HepG2 (cell line): ENCODE measurements around the gene UCHL3. TPM values are rescaled to one million over a fixed set of nuclear protein-coding genes. Genes with fewer than 3 reads are reported as not detected.

Source experiments
- ATAC-seq: fragments of 200-7000 bp; cut with Tn5 transposase; 3 replicates; pipeline ENCODE4 v1.9.1; 2020; ENCODE audit warnings: mild to moderate bottlenecking, moderate library complexity
- BruUV-seq: library from RNA; stranded (reverse); fragments of 400-500 nt; replicated peaks from 2 replicates; lab custom pipeline; 2021; lab: Mats Ljungman, UMichigan
- CTCF ChIA-PET: fragments of 300-600 bp; formaldehyde crosslinking; extraction: SDS; loops from one replicate; lab custom pipeline; 2021; ENCODE audit warnings: low total read pairs, inconsistent platforms, low intra/inter-chr PET ratio; lab: Yijun Ruan, JAX
- POLR2A ChIA-PET: fragments of 350-600 bp; sonication (Branson Sonifier 250); formaldehyde crosslinking; loops from one replicate; lab custom pipeline; 2020; ENCODE audit warnings: antibody characterized with exemption, inconsistent platforms; lab: Yijun Ruan, JAX
- DNase-seq: peaks from one replicate; pipeline ENCODE4 v3.0.0-alpha.2; 2015; ENCODE audit warnings: low spot score
- FAIRE-seq: peaks from 3 replicates; lab custom pipeline; 2011; peaks lifted over from hg19 to GRCh38; lab: Jason Lieb, UNC
- H2AFZ ChIP-seq: one replicate; pipeline ENCODE4 v1.6.1; 2011; ENCODE audit warnings: low read length, inconsistent platforms
- H3K27ac ChIP-seq: fragments of 300-600 bp; 3 replicates; pipeline ENCODE4 v1.8.0; 2011; ENCODE audit warnings: mixed run types, mild to moderate bottlenecking, mixed read lengths, low read length, inconsistent platforms; ENCODE audit not compliant: insufficient read depth; ENCODE audit errors: extremely low read length
- H3K27me3 ChIP-seq, 2 experiments: fragments of 200-600 bp in 1 of 2; 2 replicates in 1 of 2; 3 replicates in 1 of 2; pipeline versions ENCODE4 v1.6.0 to v1.8.0; 2011; ENCODE audit warnings: low read length in 2 of 2, mild to moderate bottlenecking in 2 of 2, moderate library complexity in 2 of 2, inconsistent platforms in 1 of 2; ENCODE audit not compliant: insufficient read depth in 2 of 2, control insufficient read depth in 1 of 2
- H3K36me3 ChIP-seq, 2 experiments: fragments of 200-600 bp in 1 of 2; replicated peaks in 1 of 2; 2 replicates in 1 of 2; 3 replicates in 1 of 2; pipeline versions ENCODE4 v1.5.1 to v1.8.0; 2011; ENCODE audit warnings: low read length in 2 of 2, inconsistent platforms in 1 of 2; ENCODE audit not compliant: insufficient read depth in 2 of 2, control insufficient read depth in 1 of 2
- H3K4me1 ChIP-seq: 2 replicates; pipeline ENCODE4 v1.5.1; 2012; ENCODE audit warnings: low read length, inconsistent platforms; ENCODE audit not compliant: insufficient read depth
- H3K4me2 ChIP-seq: 2 replicates; pipeline ENCODE4 v1.6.0; 2011; ENCODE audit warnings: low read depth, low read length, inconsistent platforms
- H3K4me3 ChIP-seq, 3 experiments: fragments of 200-600 bp in 1 of 3; sonication (generic), shearing (Covaris generic) in 1 of 3; replicated peaks in 1 of 3; 2 replicates each; pipeline ENCODE4 v1.5.1; 2011 to 2016; ENCODE audit warnings: low read length in 3 of 3, inconsistent platforms in 2 of 3, low read depth in 2 of 3, mild to moderate bottlenecking in 2 of 3, control low read depth in 1 of 3, mixed read lengths in 1 of 3; ENCODE audit not compliant: insufficient read depth in 1 of 3
- H3K79me2 ChIP-seq: one replicate; pipeline ENCODE4 v1.6.1; 2011; ENCODE audit warnings: low read length, inconsistent platforms; ENCODE audit not compliant: insufficient read depth
- H3K9ac ChIP-seq: 2 replicates; pipeline ENCODE4 v1.6.0; 2011; ENCODE audit warnings: mild to moderate bottlenecking, low read depth, low read length, inconsistent platforms; ENCODE audit not compliant: insufficient read depth
- H3K9me3 ChIP-seq: 2 replicates; pipeline ENCODE4 v1.5.1; 2012; ENCODE audit warnings: mild to moderate bottlenecking, low read length
- H4K20me1 ChIP-seq: 2 replicates; pipeline ENCODE4 v1.6.0; 2011; ENCODE audit warnings: inconsistent platforms, mild to moderate bottlenecking, low read length, moderate library complexity; ENCODE audit not compliant: insufficient read depth
- MAFF ChIP-seq: IDR thresholded peaks from 2 replicates; pipeline ENCODE4 v1.6.1; 2011; ENCODE audit warnings: low read depth, low read length, improper control_type of control experiment
- MAFK ChIP-seq, 2 experiments: IDR thresholded peaks in 1 of 2; conservative IDR thresholded peaks in 1 of 2; 2 replicates each; pipeline ENCODE4 v1.6.1; 2011; ENCODE audit warnings: improper control_type of control experiment in 2 of 2, low read length in 2 of 2
- MTA3 ChIP-seq: sonication (generic); formaldehyde crosslinking; IDR thresholded peaks from 2 replicates; pipeline ENCODE4 v1.4.0; 2020; ENCODE audit warnings: missing genetic modification reagents
- PCBP1 ChIP-seq: fragments of 200-400 bp; formaldehyde crosslinking; IDR thresholded peaks from 2 replicates; pipeline ENCODE4 v1.6.1; 2017; ENCODE audit warnings: mild to moderate bottlenecking, low read depth, low read length, borderline replicate concordance
- RERE ChIP-seq: IDR thresholded peaks from 2 replicates; pipeline ENCODE4 v1.6.1; 2016; ENCODE audit warnings: low read depth, missing genetic modification reagents, missing compliant biosample characterization
- SAFB2 ChIP-seq: sonication (generic); formaldehyde crosslinking; IDR thresholded peaks from 2 replicates; pipeline ENCODE4 v1.5.1; 2020; ENCODE audit warnings: missing genetic modification reagents, low read depth, mild to moderate bottlenecking, borderline replicate concordance
- TBX2 ChIP-seq: sonication (generic); formaldehyde crosslinking; IDR thresholded peaks from 2 replicates; pipeline ENCODE4 v1.5.0; 2020; ENCODE audit warnings: missing genetic modification reagents, mild to moderate bottlenecking, borderline replicate concordance
- ZNF253 ChIP-seq: sonication (generic); formaldehyde crosslinking; IDR thresholded peaks from 2 replicates; pipeline ENCODE4 v1.8.0; 2022; ENCODE audit warnings: mild to moderate bottlenecking, missing genetic modification reagents, borderline replicate concordance
- ZNF296 ChIP-seq: sonication (generic); formaldehyde crosslinking; conservative IDR thresholded peaks from 2 replicates; pipeline ENCODE4 v1.5.0; 2020; ENCODE audit warnings: mild to moderate bottlenecking, missing genetic modification reagents
- ZNF660 ChIP-seq: sonication (generic); formaldehyde crosslinking; IDR thresholded peaks from 2 replicates; pipeline ENCODE4 v1.5.1; 2020; ENCODE audit warnings: mild to moderate bottlenecking, low read depth, missing genetic modification reagents, borderline replicate concordance
- WGBS: methylation state at CpG from one replicate; pipeline ENCODE4 v1.1.6; 2017; ENCODE audit warnings: low lambda C conversion rate; 5-methylcytosine and 5-hydroxymethylcytosine counted together
- in situ Hi-C: cut with HindIII; loops from 2 replicates; pipeline ENCODE4 v1.10.0; 2017; ENCODE audit warnings: low pct_unique_long_range_greater_than_20kb; ENCODE audit not compliant: extremely low pct_ligation_motif_present
- intact Hi-C: fragments of 100-400 bp; cut with micrococcal nuclease; formaldehyde crosslinking; loops from one replicate; pipeline ENCODE4 v1.10.0; 2022; ENCODE audit not compliant: unreplicated experiment
- polyA plus RNA-seq, 8 experiments: library from polyadenylated mRNA; depleted of rRNA in 3 of 8; stranded (reverse) in 7 of 8; unstranded in 1 of 8; fragments of >200 nt; fragmentation: Illumina TruSeq in 4 of 8; extraction: Trizol in 4 of 8; gene quantifications; 2 replicates each; pipeline versions ENCODE4 v1.2.1 to v1.2.3, GENCODE V29; 2011 to 2016; ENCODE audit warnings: low read depth in 4 of 8, missing spikeins in 1 of 8, mixed read lengths in 1 of 8; ENCODE audit not compliant: insufficient read depth in 1 of 8
- total RNA-seq, 5 experiments: library from RNA; depleted of rRNA; stranded (reverse); fragments of >200 nt; fragmentation: Illumina TruSeq; extraction: Trizol; gene quantifications; 2 replicates each; pipeline ENCODE4 v1.2.3, GENCODE V29; 2016; ENCODE audit warnings: low read depth in 1 of 5

The UCHL3 gene
- total and polyA plus RNA-seq, 2 of the 13 experiments (the other 11 are each of a cell fraction or from before 2014, with no cell fraction given) = 36.2 to 93.3 TPM

GRCh38 chr13:75554981-75555380, 5.4 kb downstream of the UCHL3 start (continued):
- TF ChIP-seq RERE (CRISPR knock-in tag) (no peak), TBX2 (CRISPR knock-in tag) (no peak), ZNF253 (CRISPR knock-in tag) (no peak), ZNF660 (CRISPR knock-in tag) (no peak), SAFB2 (CRISPR knock-in tag) (no peak), MTA3 (CRISPR knock-in tag) (no peak)

GRCh38 chr13:75555836-75556235, 6.2 kb downstream of the UCHL3 start:
- in situ Hi-C loops (no loop called here), intact Hi-C loops (no loop called here)
- Histone ChIP-seq H3K27ac (no peak overlapping the region), H3K9me3 (no peaks in the 10 kb centered on the region), H3K9ac (no peak overlapping the region), H4K20me1 (no peaks in the 10 kb centered on the region), H3K36me3 (peaks cover 2 to 22% of the 10 kb centered on the region in 2 experiments; a peak in 4 of 5 replicates), H3K4me3 (no peak overlapping the region), H3K27me3 (no peaks in the 10 kb centered on the region), H2AFZ (no peak overlapping the region), H3K4me1 (peaks cover 23% of the 10 kb centered on the region), H3K79me2 (peaks cover 17% of the 10 kb centered on the region), H3K4me2 (no peak overlapping the region)
- DNase-seq (no peak), ATAC-seq (no peak), FAIRE-seq (no peak)
- POLR2A ChIA-PET = no interaction called here
- TF ChIP-seq MAFF (peak; percentile 32; the same call in 1 of the 2 replicates), ZNF296 (no peak), MAFK (conservative IDR thresholded peaks at IDR 0.05 in 1 of 2, IDR thresholded peaks at IDR 0.05 in 1 of 2; ENCODE audit: low read length in 2 of 2) (peak; percentile 22 to 39; a peak in 2 of 4 replicates), PCBP1 (no peak)
- no TSS peak for BruUV-seq
- 97% methylated on average over 1 of the region's 1 CpG for WGBS
- CTCF ChIA-PET = no interaction called here
